ENCODE data around the gene TRIP10.

The TRIP10 gene

DNA sequence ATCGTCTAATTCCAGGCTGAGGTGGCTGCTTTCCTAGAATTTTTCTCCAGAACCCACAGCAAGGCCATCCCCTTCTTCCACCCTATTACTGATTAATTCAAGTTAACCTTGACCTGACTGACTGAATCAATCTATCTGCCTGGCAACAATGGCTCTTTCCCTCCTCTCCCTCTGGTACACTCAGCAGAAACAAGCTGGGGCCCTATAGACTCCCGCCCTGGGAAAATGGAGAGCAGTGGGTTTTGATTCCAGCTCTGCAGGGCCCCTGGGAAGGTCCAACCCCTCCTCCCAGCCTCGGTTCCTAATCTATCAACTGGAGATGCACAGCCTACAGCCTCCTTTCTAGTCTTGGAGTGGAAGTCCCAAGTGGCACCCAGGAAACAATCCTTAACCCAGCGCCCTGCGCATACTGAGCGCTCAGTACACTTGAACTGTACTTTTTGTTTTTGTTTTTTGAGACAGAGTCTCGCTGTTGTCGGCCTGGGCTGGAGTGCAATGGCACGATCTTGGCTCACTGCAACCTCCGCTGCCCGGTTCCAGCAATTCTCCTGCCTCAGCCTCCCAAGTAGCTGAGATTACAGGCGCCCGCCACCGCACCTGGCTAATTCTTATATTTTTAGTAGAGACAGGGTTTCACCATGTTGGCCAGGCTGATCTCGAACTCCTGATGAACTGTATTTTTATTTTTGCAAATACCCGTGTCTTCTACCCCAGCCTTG lies 13.8 kb upstream of the TRIP10 start:
- no peak for DNase-seq (ENCODE audit: low read depth in 3 of 3)

DNA sequence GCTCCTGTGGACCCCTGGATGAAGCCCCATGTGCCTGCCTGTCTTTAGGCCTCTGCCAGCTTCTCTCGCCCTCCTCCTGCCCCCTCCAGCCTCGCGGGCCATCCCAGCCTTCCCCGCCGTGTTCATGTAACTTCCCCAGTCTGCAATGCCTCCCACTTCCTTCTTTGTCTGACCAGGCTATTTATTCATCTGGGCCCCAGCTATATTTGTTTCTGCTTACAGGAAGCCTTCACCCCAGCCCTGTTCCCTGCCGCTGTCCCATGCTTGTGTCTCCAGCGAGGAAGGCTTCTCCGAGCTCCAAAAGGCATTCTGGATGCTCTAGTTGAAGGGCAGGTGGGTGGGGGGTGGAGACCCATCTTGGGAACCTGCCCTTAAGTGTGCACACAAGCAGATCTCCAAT lies 11.1 kb upstream of the TRIP10 start:
- no peak for DNase-seq (ENCODE audit: low read depth in 3 of 3)

DNA sequence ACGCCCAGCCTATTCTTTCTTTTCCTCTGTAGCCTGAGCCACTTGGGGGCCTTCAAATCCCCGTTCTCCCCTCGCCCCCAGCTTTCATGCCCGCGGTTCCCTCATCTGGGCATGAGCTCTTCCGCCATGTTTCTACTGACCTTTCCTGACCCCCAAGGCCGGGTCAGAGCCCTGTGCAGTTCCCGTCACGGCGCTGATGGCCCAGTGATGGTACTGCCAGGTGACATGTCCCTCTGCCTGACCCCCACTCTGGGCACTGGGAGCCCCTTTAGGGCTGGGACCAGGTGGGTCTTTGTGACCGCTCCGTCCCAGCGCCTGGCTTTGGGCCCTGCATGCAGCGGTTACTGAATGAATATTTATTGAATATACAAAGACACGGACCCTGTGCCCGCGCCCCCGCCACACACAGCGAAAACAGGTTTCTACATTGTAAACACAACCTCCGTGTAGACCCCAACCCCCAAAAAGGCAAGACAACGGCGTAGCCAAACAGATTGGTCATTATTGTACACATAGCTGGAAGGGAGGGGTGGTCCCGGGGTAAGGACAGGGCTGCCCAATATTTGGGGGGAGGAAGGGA lies 9.8 kb upstream of the TRIP10 start:
- DNase-seq (ENCODE audit: low read depth in 3 of 3): no peak

DNA sequence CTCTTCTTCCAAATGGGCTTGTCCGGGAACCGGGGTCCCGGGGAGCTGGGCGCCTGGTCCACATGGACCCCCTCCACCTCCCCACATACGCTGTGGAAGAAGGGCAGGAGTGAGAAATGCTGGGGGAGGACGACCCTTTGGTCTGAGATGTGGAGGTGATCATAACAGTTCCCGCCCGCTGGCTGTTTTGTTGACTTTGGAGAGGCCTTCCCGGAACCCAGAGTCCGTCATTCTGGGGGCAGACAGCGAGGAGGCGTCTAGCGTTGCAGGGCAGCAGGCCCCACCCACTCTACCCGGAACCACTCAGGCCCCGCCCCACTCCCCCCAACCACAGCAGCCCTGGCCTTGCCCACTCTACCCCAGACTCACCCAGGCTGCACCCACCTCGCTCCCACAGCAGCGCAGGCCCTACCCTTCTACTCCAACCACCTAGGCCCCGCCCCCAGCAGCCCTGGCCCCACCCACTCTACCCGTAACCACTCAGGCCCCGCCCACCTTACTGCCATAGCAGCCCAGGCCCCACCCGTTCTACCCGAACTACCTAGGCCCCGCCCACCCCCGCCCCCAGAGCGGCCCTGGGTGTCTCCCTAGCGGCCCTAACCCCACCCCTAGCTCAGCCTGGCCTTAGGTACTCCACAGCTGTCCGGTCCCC lies 9.2 kb upstream of the TRIP10 start:
- peak in 1 of 3 experiments; percentile 60 for DNase-seq (ENCODE audit: low read depth in 3 of 3)

DNA sequence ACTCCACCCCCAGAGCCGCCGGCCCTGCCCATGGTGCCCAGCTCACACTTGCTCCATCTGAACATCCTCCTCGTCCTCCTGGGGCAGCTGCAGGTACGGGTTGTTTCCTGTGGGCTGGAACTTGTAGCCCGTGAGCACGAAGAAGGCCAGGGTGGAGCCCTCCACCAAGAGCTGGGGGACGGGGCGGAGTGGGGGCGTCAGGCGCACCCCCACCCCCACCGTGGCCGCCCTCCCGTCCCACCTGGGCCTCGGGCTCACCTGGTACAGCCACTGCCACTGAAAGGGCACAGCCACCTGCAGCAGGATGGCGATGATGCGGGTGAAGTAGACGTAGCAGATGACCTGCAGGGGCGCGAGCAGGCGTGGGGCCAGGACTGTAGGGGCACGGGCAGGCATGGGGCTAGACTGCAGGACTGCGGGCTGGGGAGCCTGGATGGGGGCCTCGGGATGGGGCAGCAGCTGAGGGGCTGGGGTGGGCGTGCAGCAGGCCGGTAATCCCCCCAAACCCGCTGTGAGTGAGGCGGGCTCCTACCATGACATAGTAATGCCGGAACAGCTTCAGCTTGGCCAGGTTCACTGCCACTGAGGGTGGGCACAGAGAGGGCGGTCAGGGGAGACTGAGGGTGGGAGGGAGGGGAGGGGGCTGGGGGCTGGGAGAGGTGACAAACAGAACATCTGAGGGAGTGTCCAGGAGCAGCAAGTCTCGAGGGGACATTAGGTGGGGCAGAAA lies 8.4 kb upstream of the TRIP10 start:
- no peak for DNase-seq (ENCODE audit: low read depth in 3 of 3)

DNA sequence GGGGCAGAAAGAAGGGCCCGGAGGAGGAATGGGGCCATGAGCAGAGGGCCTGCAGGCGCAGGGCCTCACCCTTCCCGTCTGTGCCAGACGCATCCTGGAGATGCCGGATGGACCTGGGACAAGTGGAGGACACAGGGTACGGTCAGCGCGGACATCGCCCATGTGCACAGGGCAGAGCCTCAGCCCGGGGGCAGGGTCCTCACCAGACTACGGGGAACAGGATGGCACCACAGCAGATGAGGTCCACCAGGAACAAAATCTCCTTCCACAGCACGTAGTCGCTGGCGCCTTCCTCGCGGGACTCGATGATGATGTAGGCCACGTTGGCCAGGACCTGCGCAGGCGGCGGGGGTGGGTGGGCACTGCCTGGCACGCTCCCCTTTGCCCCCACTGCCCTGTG lies 7.7 kb upstream of the TRIP10 start:
- no peak for DNase-seq (ENCODE audit: low read depth in 3 of 3)

DNA sequence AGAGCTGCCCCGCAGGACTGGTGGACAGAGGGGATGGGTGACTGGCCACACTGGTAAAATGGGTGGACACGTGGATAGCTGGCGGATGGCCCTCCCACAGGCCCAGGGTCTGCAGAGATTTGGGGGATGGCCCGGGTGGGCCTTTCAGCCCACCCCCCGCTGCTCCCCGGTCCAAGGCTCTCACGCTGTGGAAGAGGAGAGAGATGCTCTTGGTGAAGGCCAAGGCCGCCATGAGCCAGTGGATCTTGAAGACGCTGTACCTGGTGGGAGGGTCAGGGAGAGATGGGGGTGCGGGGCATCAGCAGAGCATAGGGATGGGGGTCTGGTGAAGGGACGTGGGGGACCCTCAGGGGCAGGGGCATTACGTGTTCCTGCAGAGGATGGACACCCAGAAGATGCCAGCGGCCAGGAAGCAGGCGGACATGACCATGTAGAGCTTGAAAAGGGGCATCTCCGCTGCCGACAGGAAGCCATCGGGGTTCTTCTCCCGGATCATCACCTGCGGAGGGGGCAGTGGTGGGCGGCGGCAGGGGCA lies 6.6 kb upstream of the TRIP10 start:
- no peak for DNase-seq (ENCODE audit: low read depth in 3 of 3)

DNA sequence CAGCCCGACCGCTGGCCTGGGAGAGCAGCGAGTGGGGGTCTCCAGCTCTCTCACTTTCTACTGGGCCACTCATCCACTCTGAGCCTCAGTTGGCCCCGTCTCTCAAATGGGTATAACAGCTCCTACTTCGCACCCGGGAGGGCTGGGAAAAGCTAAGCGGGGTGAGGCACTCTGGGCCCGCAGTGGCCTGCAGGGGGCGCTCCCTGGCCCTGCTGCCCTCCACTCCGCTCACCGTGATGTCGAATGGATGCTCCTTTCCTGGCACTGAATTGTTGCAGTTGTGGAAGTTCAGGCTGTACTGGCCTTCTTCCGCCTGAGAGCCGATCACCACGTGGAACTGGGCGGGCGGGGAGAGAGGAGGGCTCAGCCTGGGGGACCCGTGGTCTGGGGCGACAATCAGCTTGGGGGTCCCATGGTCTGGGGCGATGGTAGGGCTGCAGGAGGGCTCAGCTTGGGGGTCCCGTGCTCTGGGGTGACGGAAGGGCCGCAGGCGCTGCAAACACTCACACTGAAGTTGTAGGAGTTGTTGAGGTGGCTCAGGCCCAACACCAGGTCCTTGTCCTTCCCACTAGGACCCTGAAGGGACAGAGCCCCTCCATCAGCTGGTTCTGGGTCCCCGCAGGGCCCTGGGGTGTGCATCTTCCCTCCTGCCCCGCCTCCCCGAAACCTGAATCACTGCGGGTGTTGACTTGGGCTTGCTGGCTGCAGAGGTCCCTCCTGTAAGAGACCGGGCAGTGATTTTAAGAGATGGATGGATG lies 6.0 kb upstream of the TRIP10 start:
- DNase-seq (ENCODE audit: low read depth in 3 of 3): no peak

DNA sequence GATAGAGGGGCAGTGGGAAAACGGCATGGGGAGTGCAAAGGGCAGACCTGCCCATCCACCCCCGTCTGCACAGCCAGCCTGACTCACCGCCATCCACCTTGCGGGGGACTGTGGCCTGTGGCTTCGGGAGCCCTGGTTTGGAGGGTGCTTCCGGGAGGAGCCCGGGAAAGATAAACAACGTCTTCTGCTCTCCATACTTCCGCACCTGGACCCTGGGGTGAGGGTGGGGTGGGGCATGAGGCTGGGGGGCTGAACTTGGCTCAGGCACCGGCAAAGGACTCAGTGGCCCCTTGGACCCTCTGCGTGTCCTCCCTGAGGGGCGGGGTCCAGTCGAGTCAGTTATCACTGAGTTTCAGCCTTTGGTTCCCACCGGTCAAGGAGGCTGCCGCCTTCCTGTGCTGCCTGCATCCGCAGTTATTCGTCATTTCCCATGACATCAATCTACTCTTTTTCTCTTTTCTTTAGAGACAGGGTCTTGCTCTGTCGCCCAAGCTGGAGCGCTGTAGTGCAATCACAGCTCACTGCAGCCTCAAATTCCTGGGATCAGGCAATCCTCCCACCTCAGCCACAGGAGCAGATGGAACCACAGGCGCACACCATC lies 5.3 kb upstream of the TRIP10 start:
- DNase-seq (ENCODE audit: low read depth in 3 of 3): no peak

DNA sequence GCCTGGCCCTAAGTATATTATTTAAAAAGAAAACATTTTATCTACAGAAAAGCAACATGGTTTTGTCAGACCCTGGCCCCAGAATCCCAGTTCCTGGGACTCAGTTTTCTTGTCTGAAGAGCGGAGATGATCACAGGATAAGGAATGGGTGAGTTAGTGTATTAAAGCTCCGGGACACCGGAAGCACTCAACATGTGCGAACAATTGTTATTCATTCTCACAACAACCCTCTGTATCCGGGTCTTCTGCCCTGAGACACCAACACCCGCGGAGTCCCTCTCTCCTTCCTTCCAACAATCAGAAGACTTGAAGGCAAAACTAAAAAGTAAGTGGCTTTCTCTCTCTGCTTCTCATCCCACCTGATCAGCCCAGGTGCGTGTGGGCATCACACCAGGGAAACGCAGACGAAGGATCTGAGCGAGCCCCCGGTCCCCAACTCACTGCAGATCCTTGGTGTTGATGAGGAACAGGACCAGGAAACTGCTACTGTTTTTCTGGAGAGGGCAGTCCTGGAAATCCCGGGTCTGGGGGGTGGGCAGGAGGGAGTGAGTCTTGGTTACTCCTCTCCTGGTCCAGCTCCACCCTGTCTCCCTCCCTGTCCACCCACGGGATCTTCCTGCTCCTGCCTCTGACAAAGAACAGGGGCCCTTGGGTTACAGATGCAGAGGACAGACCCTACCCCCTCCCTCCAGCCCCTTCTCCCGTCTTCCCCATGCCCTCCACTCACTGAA lies 4.1 kb upstream of the TRIP10 start:
- no peak for DNase-seq (ENCODE audit: low read depth in 3 of 3)

DNA sequence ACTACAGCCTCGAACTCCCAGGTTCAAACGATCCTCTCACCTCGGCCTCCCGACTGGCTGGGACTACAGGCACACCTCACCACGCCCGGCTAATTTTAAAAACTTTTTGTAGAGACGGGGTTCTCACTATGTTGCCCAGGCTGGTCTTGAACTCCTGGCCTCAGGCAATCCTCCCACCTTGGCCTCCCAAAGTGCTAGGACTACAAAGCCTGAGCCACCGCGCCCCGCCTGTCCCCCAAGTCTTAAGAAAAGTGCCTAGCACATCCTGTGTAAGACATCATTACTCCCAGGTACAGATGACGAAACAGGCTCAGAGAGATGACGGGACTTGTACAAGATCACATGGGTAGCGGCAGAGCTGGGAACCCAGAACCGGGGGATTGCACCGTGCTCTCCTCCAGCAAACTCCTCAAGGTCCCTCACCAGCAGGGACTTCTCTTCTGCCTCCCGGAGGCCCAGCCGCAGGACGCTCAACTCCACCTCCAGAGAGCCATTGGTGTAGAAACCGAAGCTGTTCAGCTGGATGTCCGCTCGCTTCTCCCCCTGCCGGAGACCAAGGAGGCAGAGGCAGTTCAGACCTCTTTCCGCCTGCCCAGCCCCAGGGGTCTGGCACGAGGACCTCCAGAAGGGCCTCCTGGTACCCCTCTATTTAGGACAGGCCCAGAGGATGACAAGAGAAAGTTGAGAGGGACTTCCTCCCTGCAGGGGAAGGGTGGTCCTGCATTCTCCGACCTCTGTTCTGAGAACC lies 3.1 kb upstream of the TRIP10 start:
- peak; percentile 28 to 69 (median 47) for DNase-seq (ENCODE audit: low read depth in 3 of 3)

DNA sequence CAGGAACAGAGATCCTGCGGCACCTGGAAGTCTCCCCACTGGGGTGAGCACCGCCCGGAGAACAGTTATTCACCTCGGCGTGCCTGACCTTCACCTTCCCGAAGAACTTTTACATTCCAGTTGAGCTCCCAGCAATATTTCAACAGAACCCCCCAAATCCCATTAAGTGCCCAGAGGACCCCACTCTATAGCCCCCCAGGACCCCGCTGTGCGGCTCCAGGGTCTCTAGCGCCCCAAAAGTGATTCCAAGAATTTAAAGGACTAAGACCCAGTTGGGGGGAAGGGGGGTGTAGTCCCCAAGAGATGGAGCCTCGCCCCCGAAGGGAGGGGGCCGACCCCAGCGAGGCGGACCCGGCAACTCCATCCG lies 2.6 kb upstream of the TRIP10 start:
- no peak for DNase-seq (ENCODE audit: low read depth in 3 of 3)

DNA sequence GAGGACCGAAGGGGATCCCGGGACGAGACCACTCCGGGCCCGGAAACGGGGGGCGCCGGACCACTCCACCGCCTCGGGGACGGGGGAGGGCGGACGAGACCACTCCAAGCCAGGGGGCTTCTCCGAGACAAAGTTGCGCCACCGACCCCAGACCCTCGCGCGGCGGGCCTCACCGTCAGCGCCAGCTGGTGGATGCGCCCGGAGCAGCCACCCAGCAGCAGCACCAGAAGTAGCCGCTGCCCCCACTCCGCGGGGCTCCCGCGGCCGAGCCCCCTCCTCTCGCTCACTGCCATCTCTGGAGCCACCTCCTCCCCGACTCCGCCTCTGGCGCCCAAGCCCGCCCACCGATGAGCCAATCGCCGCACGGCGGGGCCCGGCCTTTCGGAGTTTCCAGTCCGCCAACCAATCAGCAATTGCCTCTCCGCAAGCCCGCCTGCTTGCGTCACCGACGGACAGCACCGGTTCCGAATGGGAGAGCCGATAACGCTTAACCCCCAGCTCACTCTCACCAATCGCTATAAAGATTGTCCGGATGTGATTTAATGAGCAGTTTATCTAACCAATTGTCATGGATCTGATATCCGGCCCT lies 2.1 kb upstream of the TRIP10 start, which contains the start of gene GPR108:
GPR108 (minus strand) TSS at position 297 of the 589 bp plus-strand sequence; CDS start at position 293, 4 bp downstream.
- DNase-seq (ENCODE audit: low read depth in 3 of 3): peak; percentile 98 to 99 (median 99)

DNA sequence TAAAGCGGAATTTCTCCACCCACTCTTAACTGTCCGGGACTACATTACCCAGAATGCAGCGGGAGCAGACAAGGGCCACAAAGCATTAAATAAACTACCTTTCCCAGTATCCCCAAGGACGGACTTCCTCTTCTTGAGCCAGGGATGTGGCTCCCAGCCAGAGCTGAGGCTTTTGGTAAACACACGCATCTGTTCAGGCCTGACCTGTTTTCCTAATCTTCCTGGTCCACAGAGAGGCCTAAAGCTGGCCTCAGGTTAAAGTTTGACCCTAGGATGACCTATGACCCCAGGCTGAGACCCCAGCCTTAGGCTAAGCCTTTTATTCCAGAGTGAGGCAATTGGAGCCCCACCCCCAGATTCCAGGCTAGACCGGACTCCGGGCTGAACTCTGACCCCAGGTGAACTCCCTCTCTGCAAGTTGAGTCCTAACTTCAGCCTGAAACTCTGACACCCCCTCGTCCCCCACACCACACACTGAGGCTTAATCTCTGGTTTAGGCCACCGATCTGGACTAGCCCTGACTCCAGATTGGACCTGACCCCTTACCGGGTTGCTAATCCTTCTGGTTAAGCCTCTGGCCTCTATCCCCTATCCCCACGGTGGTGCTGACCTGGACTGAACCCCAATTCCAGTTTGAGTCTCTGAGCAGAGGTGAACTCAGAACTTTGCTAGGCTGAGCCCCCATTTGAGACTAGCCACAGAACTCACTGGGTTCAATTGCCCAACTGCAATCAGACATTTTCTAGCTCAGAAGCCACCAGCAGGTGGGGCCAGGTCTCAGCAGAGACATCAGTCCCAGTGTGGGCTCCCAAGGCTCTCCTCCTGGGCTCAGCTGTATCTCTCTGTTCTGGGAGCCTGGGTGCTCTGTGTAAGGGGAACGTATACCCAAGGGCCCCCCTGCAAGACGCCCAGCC lies 1.4 kb upstream of the TRIP10 start:
- peak; percentile 51 to 78 (median 57) for DNase-seq (ENCODE audit: low read depth in 3 of 3)

DNA sequence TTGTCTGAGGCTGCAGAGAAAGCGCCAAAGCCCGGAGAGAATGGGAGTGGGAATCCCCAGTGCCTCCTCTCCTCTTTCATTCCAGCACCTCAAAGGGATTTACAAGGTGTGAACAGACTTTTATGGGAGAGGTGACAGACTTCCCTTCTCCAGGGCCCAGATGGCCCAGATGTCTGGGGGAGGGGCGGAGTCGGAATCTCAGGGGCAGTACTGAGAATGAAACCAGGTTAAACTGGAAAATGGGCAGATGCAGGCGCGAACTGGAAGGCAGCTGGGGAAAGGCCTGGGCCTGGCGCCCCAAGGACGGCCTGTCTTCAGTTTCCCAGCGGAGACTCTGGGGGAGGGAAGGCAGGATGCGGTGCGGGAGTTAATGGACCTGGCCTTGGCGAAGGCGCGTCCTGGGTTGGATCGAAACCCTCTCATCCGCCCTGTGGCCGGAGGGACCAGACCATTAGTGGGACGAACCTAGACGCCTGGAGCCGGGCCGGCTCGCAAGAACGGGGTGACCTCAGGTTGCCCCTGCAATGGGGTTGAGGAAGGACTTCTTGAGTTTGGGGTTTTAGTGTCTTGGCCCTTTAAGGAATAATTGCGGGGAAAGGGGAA lies 592 bp upstream of the TRIP10 start:
- peak in 1 of 3 experiments; percentile 18 for DNase-seq (ENCODE audit: low read depth in 3 of 3)

DNA sequence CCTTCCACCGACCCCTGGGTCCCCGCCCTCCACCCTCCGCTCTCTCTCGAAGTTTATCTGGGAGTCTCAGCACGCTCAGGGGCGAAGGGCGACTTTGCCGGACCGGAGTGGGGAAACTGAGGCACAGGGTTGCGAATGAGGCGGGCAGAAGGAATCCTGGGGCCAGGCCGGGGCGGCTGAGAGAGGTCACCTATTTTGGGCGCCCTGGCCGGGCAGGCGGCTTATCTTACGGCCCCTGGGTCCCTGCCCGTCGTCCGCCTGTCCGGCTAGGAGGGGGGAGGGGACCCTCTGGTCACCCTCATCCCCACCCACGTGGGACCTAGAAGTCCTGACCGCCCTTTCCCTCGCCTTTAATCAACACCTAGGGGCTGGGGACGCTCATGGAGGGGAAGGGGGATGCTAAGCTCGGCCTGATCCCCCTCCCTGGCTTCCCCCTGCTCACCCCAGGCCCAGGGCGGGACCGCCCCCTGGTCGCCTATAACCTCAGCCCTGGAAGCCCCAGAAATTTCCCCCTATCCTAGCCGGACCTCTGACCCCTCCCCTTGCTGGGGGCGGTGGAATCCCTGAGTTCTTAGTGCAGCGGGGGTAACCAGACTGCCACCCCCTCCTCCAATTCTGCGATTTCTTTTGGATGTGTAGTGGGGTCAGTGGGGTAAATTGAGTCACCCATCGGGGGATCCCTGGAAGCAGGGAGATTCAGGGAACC lies 556 bp downstream of the TRIP10 start:
- peak in 1 of 3 experiments; percentile 19 for DNase-seq (ENCODE audit: low read depth in 3 of 3)

All from stimulated activated CD4-positive, alpha-beta T cell treated with anti-CD3 and anti-CD28 coated beads, TNF-alpha, amount 100 ng/mL, for 24 hours (primary cell).